Hematopoietic multipotent progenitor cell treated with erythropoietin and hydrocortisone succinate and interleukin-3 and kit ligand, for 17 days (in vitro differentiated cells): Measurements from ENCODE around the gene ARSK.

Experiments used
- DNase-seq: peaks from one replicate; pipeline ENCODE4 v3.0.0-alpha.2; 2015; ENCODE audit warnings: low spot score

ARSK gene

GRCh38 chr5:95649274-95649673 is 94.4 kb downstream of the ARSK start:
- peak; percentile 63 for DNase-seq

GRCh38 chr5:95649842-95650620 is 95.1 kb downstream of the ARSK start:
- peak; percentile 68 for DNase-seq

GRCh38 chr5:95652849-95653248 is 97.9 kb downstream of the ARSK start:
- DNase-seq: peak; percentile 48

GRCh38 chr5:95654196-95654595 is 99.3 kb downstream of the ARSK start:
- no peak for DNase-seq
